Measurements from ENCODE around the gene KIF16B. TPM values are rescaled to one million over a fixed set of nuclear protein-coding genes. Genes with fewer than 3 reads are reported as not detected.

KIF16B gene
- total RNA-seq, 4 donors from 2014 or later: 16.6 to 29.6 (median 20.2) TPM

- peaks cover 1 to 15% (median 9%) of the 10 kb centered on the region in 3 donors for H3K4me1 ChIP-seq
- TF ChIP-seq POLR2A (IDR thresholded peaks at IDR 0.05): no peak
- no peak for TF ChIP-seq CTCF (IDR thresholded peaks at IDR 0.05)
- 77 to 92% methylated on average over 10 to 11 of the region's 12 CpGs for WGBS, 2 donors
- H3K36me3 ChIP-seq: peaks cover 0 to 9% (median 0%) of the 10 kb centered on the region in 3 donors
- no peak for DNase-seq
- intact Hi-C loops (cut with DNase I): no loop called here
- H3K9me3 ChIP-seq: no peaks in the 10 kb centered on the region
- no peaks in the 10 kb centered on the region for H3K27me3 ChIP-seq
- no peak overlapping the region for H3K27ac ChIP-seq
- no peak overlapping the region for H3K4me3 ChIP-seq
These were observed 25.1 kb downstream of the KIF16B start for GRCh38 chr20:16548068-16548672.

DNA sequence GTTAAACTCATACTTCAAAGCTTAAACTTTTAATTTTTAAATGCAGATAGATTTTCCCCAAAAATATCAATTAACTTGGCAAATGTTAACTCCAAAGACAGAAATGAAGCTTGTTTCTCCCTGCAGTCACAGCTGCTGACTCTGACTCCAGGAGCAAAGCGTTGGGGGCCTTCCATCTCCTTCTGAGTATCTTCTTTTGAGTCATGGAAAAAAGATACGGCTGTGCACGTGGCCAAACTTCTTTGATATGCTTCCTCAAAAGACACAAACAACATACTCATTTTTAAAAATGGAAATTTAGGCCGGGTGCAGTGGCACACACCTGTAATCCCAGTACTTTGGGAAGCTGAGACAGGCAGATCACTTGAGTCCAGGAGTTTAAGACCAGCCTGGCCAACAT, 28.3 kb downstream of the KIF16B start:
- TF ChIP-seq POLR2A (IDR thresholded peaks at IDR 0.05) (no peak), CTCF (IDR thresholded peaks at IDR 0.05) (no peak)

DNA sequence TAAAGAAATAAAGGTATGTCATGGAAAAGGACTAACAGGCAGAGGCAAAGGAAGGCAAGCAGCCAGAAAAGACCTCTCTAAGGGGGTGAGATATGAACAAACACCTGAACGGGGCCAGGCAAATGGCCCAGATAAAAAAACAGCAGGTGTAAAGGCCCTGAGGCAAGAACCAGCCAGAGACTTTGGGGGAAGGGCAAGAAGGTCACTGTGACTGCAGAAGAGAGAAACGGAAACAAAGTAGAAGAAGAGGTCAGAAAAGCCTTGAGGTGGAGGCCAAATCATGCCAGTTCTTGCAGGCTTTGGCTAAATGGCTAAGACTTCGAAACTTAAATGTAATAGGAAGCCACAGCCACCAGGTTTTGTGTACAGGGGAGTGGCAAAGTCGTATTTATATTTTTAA, 30.8 kb downstream of the KIF16B start:
- no peak overlapping the region for H3K27ac ChIP-seq
- intact Hi-C loops (cut with DNase I): no loop called here
- H3K27me3 ChIP-seq: no peaks in the 10 kb centered on the region
- no peaks in the 10 kb centered on the region for H3K9me3 ChIP-seq
- H3K4me3 ChIP-seq: no peak overlapping the region
- TF ChIP-seq POLR2A (IDR thresholded peaks at IDR 0.05) (no peak), CTCF (IDR thresholded peaks at IDR 0.05) (no peak)
- H3K36me3 ChIP-seq: no peaks in the 10 kb centered on the region
- no peak for DNase-seq
- H3K4me1 ChIP-seq: peaks cover 0 to 17% (median 0%) of the 10 kb centered on the region in 3 donors
- 47 to 56% methylated on average over 4 of the region's 4 CpGs for WGBS, 2 donors

More for the DNA sequence above, 28.3 kb downstream of the KIF16B start:
- no peak overlapping the region for H3K27ac ChIP-seq
- no peak overlapping the region for H3K4me3 ChIP-seq
- 79 to 86% methylated on average over 4 of the region's 4 CpGs for WGBS, 2 donors
- no peaks in the 10 kb centered on the region for H3K36me3 ChIP-seq
- H3K27me3 ChIP-seq: no peaks in the 10 kb centered on the region
- no peak for DNase-seq
- H3K9me3 ChIP-seq: no peaks in the 10 kb centered on the region
- intact Hi-C loops (cut with DNase I): no loop called here
- H3K4me1 ChIP-seq: peaks cover 0 to 17% (median 0%) of the 10 kb centered on the region in 3 donors

DNA sequence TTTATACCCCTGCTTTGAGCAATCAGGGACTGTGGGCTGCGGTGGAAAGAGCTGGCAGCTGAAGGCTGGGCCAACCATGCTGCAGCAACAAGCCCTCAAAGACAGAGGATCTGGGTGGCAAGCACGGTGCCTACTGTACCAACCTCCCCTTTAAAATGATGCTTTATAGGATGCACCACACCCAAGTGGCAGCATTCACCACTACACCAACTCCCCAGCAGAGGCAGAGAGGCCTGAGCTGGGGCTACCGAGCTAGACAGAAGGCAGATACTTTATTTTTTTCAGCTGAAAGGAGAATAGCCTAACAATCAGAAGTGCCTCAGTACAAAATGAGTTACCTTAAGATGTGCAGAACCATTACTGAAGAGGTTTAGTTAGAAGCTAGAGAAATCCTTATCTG, 31.4 kb downstream of the KIF16B start:
- no peaks in the 10 kb centered on the region for H3K9me3 ChIP-seq
- 73 to 84% methylated on average over 1 to 3 of the region's 3 CpGs for WGBS, 2 donors
- H3K4me1 ChIP-seq: peaks cover 0 to 17% (median 0%) of the 10 kb centered on the region in 3 donors
- DNase-seq: no peak
- no peaks in the 10 kb centered on the region for H3K27me3 ChIP-seq
- TF ChIP-seq CTCF (IDR thresholded peaks at IDR 0.05) (no peak), POLR2A (IDR thresholded peaks at IDR 0.05) (no peak)
- no peak overlapping the region for H3K4me3 ChIP-seq
- intact Hi-C loops (cut with DNase I): no loop called here
- H3K27ac ChIP-seq: no peak overlapping the region
- no peaks in the 10 kb centered on the region for H3K36me3 ChIP-seq

- Histone ChIP-seq H3K27me3 (no peaks in the 10 kb centered on the region), H3K4me1 (peaks cover 0 to 17% (median 0%) of the 10 kb centered on the region in 3 donors), H3K4me3 (no peak overlapping the region), H3K27ac (no peak overlapping the region), H3K9me3 (no peaks in the 10 kb centered on the region), H3K36me3 (no peaks in the 10 kb centered on the region)
- no peak for DNase-seq
- intact Hi-C loops (cut with DNase I): no loop called here
- WGBS, 2 donors: 82 to 94% methylated on average over 3 to 6 of the region's 6 CpGs
- no peak for TF ChIP-seq CTCF (IDR thresholded peaks at IDR 0.05)
- no peak for TF ChIP-seq POLR2A (IDR thresholded peaks at IDR 0.05)
These were observed 32.0 kb downstream of the KIF16B start for GRCh38 chr20:16541226-16541625.
